ENCODE data around the gene CCDC33. TPM values are rescaled to one million over a fixed set of nuclear protein-coding genes. Genes with fewer than 3 reads are reported as not detected.
"Not testable (repeated sequence)": the region's sequence is repeated elsewhere in the genome, so short reads cannot be mapped to it uniquely, and the experiment has no call there.

CCDC33 gene
- total RNA-seq, 1 donor from 2014 or later, result not detected

GRCh38 chr15:74333093-74333492 is 97.0 kb downstream of the CCDC33 start:
- no peak for DNase-seq (ENCODE audit: low read depth in 2 of 2)

GRCh38 chr15:74333662-74334061 is 97.5 kb downstream of the CCDC33 start:
- no peak for DNase-seq (ENCODE audit: low read depth in 2 of 2)

GRCh38 chr15:74334127-74334526 is 98.0 kb downstream of the CCDC33 start:
- no peak for DNase-seq (ENCODE audit: low read depth in 2 of 2)

GRCh38 chr15:74335396-74335795 is 99.3 kb downstream of the CCDC33 start:
- DNase-seq (ENCODE audit: low read depth in 2 of 2), result no peak

- DNase-seq (ENCODE audit: low read depth in 2 of 2), result no peak
Observed at GRCh38 chr15:74336061-74337005, 100.2 kb downstream of the CCDC33 start.

GRCh38 chr15:74337146-74337545 is 101.0 kb downstream of the CCDC33 start:
- DNase-seq (ENCODE audit: low read depth in 2 of 2), result no peak

- DNase-seq (ENCODE audit: low read depth in 2 of 2), result no peak
Observed at GRCh38 chr15:74337607-74338211, 101.6 kb downstream of the CCDC33 start.

- no peak for DNase-seq (ENCODE audit: low read depth in 2 of 2)
Observed at GRCh38 chr15:74338676-74339075, 102.5 kb downstream of the CCDC33 start.

GRCh38 chr15:74339371-74339770 is 103.2 kb downstream of the CCDC33 start:
- DNase-seq (ENCODE audit: low read depth in 2 of 2), result no peak

- DNase-seq (ENCODE audit: low read depth in 2 of 2), result no peak
Observed at GRCh38 chr15:74340150-74340549, 104.0 kb downstream of the CCDC33 start.

- DNase-seq (ENCODE audit: low read depth in 2 of 2), result no peak
Observed at GRCh38 chr15:74343127-74343796, 107.1 kb downstream of the CCDC33 start.

- no peak for DNase-seq (ENCODE audit: low read depth in 2 of 2)
Observed at GRCh38 chr15:74343797-74344127, 107.6 kb downstream of the CCDC33 start.

GRCh38 chr15:74345051-74345450 is 108.9 kb downstream of the CCDC33 start:
- peak; percentile 32 to 48 for DNase-seq (ENCODE audit: low read depth in 2 of 2)

GRCh38 chr15:74347757-74348250 is 111.7 kb downstream of the CCDC33 start:
- DNase-seq (ENCODE audit: low read depth in 2 of 2), result no peak

GRCh38 chr15:74349241-74349778 is 113.2 kb downstream of the CCDC33 start:
- no peak for DNase-seq (ENCODE audit: low read depth in 2 of 2)

GRCh38 chr15:74350295-74351275 is 114.5 kb downstream of the CCDC33 start:
- DNase-seq (ENCODE audit: low read depth in 2 of 2), result no peak

GRCh38 chr15:74351670-74352069 is 115.5 kb downstream of the CCDC33 start:
- no peak for DNase-seq (ENCODE audit: low read depth in 2 of 2)

- DNase-seq (ENCODE audit: low read depth in 2 of 2), result no peak
Observed at GRCh38 chr15:74352393-74352910, 116.3 kb downstream of the CCDC33 start.

- DNase-seq (ENCODE audit: low read depth in 2 of 2), result not testable (repeated sequence)
Observed at GRCh38 chr15:74353992-74354391, 117.9 kb downstream of the CCDC33 start.

- DNase-seq (ENCODE audit: low read depth in 2 of 2), result not testable (repeated sequence)
Observed at GRCh38 chr15:74356050-74356449, 119.9 kb downstream of the CCDC33 start.
